ENCODE measurements around the gene CTIF.

CTIF gene

DNA sequence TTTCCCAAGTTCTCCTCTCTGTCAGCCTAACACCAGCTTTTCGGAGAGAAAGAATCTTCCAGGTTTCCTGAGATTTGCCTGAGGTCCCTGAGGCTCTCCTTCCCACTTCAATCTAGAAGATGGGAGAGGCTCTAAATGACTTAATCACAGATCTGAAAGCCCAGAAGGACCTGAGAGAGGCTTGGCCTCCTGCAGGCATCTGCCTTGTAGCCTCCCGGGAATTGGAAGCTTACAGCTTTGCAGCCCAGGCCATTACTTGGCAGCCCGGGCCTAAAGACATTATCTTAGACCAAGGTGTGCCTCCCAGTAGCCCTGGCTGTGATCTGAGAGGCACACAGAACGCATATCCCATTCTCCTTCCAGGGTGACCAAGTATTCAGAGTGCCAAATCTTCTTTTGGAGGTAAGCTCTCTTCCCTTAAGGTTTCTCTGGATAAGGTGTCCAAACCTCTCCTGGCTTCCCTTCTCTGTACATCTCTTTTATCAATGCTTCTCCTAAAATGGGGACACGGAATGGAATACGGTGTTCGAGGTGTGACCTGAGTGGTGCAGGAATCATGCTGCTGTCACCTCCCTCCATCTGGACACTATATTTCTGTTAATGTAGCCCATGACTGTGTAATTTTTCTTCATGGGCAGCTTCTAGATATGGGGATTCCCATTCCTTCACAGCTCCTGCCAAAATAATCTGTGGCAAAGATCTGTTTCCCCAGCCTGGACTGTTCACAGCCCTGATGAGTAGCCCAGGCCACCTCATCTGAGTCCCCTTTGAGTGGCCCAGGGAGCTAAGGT is 16.0 kb downstream of the CTIF start:
- TF ChIP-seq, protein P1, sequence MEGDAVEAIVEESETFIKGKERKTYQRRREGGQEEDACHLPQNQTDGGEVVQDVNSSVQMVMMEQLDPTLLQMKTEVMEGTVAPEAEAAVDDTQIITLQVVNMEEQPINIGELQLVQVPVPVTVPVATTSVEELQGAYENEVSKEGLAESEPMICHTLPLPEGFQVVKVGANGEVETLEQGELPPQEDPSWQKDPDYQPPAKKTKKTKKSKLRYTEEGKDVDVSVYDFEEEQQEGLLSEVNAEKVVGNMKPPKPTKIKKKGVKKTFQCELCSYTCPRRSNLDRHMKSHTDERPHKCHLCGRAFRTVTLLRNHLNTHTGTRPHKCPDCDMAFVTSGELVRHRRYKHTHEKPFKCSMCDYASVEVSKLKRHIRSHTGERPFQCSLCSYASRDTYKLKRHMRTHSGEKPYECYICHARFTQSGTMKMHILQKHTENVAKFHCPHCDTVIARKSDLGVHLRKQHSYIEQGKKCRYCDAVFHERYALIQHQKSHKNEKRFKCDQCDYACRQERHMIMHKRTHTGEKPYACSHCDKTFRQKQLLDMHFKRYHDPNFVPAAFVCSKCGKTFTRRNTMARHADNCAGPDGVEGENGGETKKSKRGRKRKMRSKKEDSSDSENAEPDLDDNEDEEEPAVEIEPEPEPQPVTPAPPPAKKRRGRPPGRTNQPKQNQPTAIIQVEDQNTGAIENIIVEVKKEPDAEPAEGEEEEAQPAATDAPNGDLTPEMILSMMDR (IDR thresholded peaks at IDR 0.05; ENCODE audit: poor library complexity, severe bottlenecking), result no peak
- ATAC-seq (ENCODE audit: low read depth) (no peak), DNase-seq (ENCODE audit: low spot score) (no peak)
- no peaks in the 10 kb centered on the region for H3K9me3 ChIP-seq (ENCODE audit: severe bottlenecking)
- H3K4me3 ChIP-seq (ENCODE audit: severe bottlenecking), result no peak overlapping the region
- 0 out of 2 replicates have a peak, but pooled peaks cover under 1% of the 10 kb centered on the region for H3K36me3 ChIP-seq (ENCODE audit: low read depth)
- H3K4me1 ChIP-seq (ENCODE audit: insufficient read depth, poor library complexity, severe bottlenecking), result peaks cover 9% of the 10 kb centered on the region
- no peak overlapping the region for H3K27ac ChIP-seq (ENCODE audit: poor library complexity, severe bottlenecking)
- H3K27me3 ChIP-seq (ENCODE audit: insufficient read depth, poor library complexity, severe bottlenecking), result no peaks in the 10 kb centered on the region

DNA sequence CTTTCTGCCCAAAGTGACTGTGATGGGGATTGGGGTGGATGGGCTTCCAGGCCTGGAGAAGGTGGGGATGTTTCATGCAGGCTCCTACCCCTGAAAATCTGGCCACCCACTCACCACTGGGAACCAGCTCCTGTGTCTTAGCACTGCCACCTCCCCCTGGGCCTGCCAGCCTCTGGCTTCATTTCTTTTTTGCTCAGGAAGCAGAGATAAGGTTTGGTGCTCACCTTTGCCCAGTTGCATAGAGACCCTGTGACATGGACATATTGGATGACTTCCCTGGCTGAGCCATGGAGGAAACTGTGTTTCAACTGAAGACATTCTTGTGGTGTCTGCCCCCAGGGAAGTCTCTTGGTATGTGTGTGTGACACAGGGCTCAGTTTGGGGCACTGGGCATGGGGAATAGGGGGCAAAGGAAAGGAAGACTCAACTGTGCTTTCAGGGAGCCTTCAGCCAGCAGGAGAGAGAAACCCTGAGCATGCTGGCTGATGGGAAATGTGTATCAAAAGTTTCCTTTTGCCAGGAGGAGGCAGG is 16.7 kb downstream of the CTIF start:
- peaks cover 9% of the 10 kb centered on the region for H3K4me1 ChIP-seq (ENCODE audit: insufficient read depth, poor library complexity, severe bottlenecking)
- H3K27me3 ChIP-seq (ENCODE audit: insufficient read depth, poor library complexity, severe bottlenecking), result no peaks in the 10 kb centered on the region
- H3K9me3 ChIP-seq (ENCODE audit: severe bottlenecking), result no peaks in the 10 kb centered on the region
- no peaks in the 10 kb centered on the region for H3K36me3 ChIP-seq (ENCODE audit: low read depth)
- H3K4me3 ChIP-seq (ENCODE audit: severe bottlenecking), result no peak overlapping the region
- TF ChIP-seq, protein P1 (IDR thresholded peaks at IDR 0.05; ENCODE audit: poor library complexity, severe bottlenecking), result no peak
- no peak for ATAC-seq (ENCODE audit: low read depth)
- no peak for DNase-seq (ENCODE audit: low spot score)
- no peak overlapping the region for H3K27ac ChIP-seq (ENCODE audit: poor library complexity, severe bottlenecking)

DNA sequence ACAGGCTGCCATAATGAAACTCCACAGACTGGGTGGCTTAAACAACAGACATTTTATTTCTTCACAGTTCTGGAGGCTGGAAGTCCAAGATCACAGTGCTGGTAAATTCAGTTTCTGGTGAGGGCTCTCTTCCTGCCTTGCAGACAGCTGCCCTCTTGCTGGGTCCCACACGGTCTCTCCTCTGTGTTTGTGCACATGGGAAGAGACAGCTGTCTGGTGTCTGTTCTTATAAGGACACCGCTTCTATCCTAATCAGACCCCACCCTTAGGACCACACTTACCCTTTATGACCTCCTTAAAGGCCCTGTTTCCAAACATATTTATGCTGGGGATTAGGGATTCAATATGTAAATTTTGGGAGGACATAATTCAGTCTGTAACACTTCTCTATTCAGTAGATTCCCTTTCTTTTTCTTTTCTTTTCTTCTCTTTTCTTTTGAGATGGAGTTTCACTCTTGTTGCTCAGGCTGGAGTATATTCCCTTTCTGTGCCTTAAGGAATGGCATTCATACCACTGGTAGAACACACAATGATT is 18.9 kb downstream of the CTIF start:
- DNase-seq (ENCODE audit: low spot score) (no peak), ATAC-seq (ENCODE audit: low read depth) (no peak)
- Histone ChIP-seq H3K27me3 (ENCODE audit: insufficient read depth, poor library complexity, severe bottlenecking) (no peaks in the 10 kb centered on the region), H3K4me3 (ENCODE audit: severe bottlenecking) (no peak overlapping the region), H3K9me3 (ENCODE audit: severe bottlenecking) (no peaks in the 10 kb centered on the region), H3K27ac (ENCODE audit: poor library complexity, severe bottlenecking) (no peak overlapping the region), H3K4me1 (ENCODE audit: insufficient read depth, poor library complexity, severe bottlenecking) (peaks cover 9% of the 10 kb centered on the region), H3K36me3 (ENCODE audit: low read depth) (no peaks in the 10 kb centered on the region)
- TF ChIP-seq, protein P1 (IDR thresholded peaks at IDR 0.05; ENCODE audit: poor library complexity, severe bottlenecking), result no peak

DNA sequence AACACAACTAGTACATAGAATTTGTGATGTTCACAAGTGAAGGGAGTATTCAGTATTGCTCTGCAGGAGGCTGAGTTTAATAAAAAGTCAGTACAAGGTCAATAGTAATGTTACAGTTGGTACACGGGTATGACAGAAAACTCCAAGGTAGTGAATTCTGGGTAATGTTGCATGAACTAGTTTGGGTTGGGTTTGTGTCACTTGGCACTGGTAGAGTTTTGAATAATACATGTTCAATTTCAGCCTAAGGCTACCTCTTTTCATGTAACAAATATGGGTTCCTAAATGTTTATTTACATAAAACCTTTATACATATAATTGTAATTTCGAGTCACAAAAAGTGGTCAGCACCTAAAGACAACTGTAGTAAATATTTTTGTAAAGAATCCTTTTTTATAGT is 19.4 kb downstream of the CTIF start:
- H3K27ac ChIP-seq (ENCODE audit: poor library complexity, severe bottlenecking), result no peak overlapping the region
- peaks cover 10% of the 10 kb centered on the region for H3K4me1 ChIP-seq (ENCODE audit: insufficient read depth, poor library complexity, severe bottlenecking)
- H3K27me3 ChIP-seq (ENCODE audit: insufficient read depth, poor library complexity, severe bottlenecking), result no peaks in the 10 kb centered on the region
- H3K4me3 ChIP-seq (ENCODE audit: severe bottlenecking), result no peak overlapping the region
- no peaks in the 10 kb centered on the region for H3K36me3 ChIP-seq (ENCODE audit: low read depth)
- TF ChIP-seq, protein P1 (IDR thresholded peaks at IDR 0.05; ENCODE audit: poor library complexity, severe bottlenecking), result no peak
- no peak for ATAC-seq (ENCODE audit: low read depth)
- no peak for DNase-seq (ENCODE audit: low spot score)
- H3K9me3 ChIP-seq (ENCODE audit: severe bottlenecking), result no peaks in the 10 kb centered on the region

DNA sequence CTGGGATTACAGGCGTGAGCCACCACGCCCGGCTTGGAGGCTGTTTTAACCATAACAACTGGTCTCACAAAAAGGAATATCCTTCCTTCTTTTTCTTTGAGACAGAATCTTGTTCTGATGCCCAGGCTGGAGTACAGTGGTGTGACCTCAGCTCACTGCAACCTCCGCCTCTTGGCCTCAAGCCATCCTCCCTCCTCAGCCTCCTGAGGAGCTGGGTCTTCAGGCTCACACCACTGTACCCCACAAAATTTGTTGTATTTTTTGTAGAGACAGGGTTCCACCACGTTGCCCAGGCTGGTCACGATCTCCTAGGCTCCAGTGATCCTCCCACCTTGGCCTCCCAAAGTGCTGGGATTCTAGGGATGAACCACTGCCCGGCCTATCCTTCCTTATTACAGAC is 21.7 kb downstream of the CTIF start:
- Histone ChIP-seq H3K4me1 (ENCODE audit: insufficient read depth, poor library complexity, severe bottlenecking) (peaks cover 14% of the 10 kb centered on the region), H3K4me3 (ENCODE audit: severe bottlenecking) (no peak overlapping the region), H3K27ac (ENCODE audit: poor library complexity, severe bottlenecking) (no peak overlapping the region), H3K36me3 (ENCODE audit: low read depth) (no peaks in the 10 kb centered on the region), H3K9me3 (ENCODE audit: severe bottlenecking) (no peaks in the 10 kb centered on the region), H3K27me3 (ENCODE audit: insufficient read depth, poor library complexity, severe bottlenecking) (no peaks in the 10 kb centered on the region)
- DNase-seq (ENCODE audit: low spot score) (no peak), ATAC-seq (ENCODE audit: low read depth) (no peak)
- TF ChIP-seq, protein P1 (IDR thresholded peaks at IDR 0.05; ENCODE audit: poor library complexity, severe bottlenecking), result no peak
